NCI-H2227 treated with DMSO at 0.1 percent for 48 hours (cell line): Measurements from ENCODE around the gene CROCC2.

Experiments used
- DNase-seq: peaks from one replicate; lab custom pipeline; 2025; lab: John Stamatoyannopoulos, UW

CROCC2 gene

DNA sequence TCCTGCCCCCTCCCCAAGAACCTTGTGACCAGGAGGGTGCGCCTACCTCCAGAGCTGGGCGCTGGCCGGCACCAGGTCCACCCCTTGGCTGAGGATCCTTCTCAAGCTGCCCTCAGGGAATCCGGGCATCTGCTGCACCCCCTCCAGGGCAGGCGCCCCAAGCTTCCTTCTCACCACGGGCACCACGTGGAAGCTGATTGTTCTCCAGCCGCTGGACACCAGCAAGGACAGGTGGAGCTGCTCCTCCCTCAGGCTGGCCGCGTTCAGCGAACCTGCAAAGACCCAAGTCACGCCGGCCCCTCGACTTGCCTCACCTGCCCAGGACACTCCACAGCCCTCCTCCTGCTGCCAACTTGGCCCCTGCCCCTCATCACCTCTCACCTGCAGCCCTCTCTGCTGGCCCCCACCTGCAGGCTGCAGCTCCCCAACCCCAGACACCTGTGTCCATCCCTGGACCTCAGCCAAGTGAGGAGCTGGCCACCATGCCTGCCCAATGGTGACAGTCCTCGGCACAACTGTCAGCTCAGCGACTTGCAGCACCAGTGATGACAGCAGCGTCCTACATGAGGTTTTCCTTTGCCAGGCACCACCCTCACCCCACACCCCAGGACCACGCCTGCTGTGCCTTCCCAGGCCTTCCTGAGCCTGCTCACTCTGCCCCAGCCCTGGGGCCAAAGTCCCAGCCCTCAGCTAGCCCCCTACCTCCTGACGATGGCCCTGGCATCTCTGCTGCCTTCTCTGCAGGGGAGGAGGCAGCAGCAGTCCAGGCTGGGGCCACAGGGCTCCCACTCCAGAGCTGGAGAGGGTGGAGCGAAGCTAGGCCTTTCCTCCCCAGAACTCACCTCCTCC lies 14.4 kb upstream of the CROCC2 start:
- no peak for DNase-seq

DNA sequence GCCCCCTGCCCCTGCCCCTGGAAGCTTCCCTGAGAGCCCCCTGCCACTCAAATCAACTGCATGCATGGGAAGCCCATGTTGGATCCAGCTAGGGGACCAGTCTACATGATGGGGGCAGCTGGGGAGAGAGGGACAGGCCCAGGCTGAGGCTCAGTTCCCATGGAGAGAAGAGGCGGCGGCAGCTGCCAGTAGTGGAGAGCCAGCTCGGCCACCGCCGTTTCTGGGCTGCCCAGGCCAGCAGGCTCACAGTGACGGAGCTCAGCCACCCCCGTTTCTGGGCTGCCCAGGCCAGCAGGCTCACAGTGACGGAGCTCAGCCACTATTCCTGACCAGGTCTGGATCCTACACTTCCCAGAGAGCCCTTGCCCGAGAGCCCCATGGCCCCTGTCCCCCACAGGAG lies 13.8 kb upstream of the CROCC2 start:
- DNase-seq = no peak

DNA sequence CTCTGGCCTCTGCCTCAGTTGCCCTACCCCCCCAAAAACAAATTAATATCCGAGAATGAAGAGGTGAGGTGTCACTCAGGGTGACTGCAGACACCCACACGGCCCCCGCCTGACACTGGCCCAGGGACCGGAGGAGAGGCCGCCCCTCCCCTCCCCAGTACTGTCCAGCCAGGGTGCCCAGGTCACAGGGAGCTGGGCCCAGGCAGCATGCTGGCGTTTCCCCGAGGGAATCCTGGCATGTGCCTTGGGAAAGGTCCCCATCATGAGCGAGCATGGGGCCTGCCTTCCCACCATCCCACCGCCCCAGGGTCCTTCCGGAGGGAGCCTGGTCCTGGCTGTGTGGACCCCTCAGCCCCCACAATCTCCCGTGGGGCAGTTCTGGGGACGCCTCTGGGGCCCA lies 13.2 kb upstream of the CROCC2 start:
- DNase-seq = no peak

DNA sequence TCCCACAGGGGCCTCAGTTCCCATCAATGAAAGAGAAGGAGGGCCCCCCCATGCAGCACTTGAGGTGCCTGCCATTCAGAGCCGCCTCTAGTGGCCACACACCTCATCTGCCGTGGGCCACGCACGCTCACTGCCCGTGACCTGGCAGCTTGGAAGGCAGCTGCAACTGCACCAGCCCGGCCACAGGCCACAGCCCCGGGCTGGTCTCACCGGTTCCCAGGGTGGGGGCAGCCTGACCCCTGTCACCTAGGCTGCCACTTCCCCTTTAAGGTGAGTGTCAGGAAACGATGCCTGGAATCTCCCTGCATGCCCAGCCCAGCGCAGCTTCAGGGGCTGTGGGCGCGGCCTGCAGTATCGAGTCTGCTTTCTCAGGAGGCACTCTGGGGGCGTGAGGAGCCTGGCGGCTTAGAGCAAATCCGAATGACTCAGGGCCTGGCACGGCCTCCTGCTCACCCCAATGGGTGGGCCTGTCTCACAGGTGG lies 12.7 kb upstream of the CROCC2 start:
- no peak for DNase-seq

DNA sequence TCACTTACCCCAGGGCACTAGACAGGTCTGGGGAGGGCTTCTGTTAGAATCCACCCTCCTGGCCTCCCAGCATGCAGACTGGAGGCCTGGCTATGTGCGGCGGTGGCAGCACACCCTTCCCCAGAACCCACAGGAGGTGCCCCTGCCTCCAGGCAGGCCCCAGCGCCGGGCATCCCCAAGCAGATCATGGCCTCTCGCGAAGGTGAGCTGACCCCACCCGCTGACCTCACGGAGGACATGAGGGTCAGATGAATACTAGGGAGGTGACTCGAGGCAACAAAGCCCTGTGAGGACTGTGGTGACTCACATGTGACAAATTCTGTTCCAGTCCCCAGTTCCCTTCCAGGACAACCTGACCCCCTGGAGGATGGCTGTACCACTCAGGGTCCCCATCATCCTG lies 12.1 kb upstream of the CROCC2 start:
- no peak for DNase-seq

DNA sequence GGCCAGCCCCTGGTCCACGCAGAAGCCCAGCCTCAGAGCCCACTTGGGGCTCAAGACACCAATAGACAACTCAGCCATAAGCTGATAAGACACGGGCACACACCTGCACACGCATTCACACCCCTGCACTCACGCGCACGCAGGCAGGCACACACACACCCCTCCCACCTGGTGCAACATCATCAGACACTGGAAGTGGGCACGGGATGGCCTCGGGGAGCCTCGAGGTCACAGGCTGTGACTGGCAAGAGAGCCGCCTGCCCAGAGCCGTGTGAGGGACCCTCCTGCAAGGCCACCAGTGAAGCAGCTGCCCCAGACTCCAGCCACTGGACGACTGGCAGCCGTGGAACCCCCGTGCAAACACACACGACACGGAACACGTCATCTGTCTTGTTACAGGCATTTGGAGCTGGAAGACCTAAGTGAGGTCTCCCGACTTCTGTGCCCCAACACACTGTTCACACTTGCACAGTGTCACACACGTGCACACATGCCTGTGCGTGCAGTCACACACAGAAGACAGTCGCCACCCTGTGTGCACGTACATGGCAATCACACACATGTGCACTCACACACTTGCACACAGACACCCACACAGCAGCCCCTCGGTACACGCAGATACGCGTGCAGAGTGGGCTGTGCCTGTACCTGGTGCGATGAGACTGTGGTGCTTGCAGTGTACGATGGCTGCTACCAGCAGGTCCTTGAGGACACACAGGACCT lies 11.1 kb upstream of the CROCC2 start:
- no peak for DNase-seq

GRCh38 chr2:240895656-240896388 lies 10.3 kb upstream of the CROCC2 start, which contains the start of gene MAB21L4:
TSS of gene MAB21L4 (minus strand) at chr2:240896156. CDS start at chr2:240895997, 159 bp downstream.
- no peak for DNase-seq

DNA sequence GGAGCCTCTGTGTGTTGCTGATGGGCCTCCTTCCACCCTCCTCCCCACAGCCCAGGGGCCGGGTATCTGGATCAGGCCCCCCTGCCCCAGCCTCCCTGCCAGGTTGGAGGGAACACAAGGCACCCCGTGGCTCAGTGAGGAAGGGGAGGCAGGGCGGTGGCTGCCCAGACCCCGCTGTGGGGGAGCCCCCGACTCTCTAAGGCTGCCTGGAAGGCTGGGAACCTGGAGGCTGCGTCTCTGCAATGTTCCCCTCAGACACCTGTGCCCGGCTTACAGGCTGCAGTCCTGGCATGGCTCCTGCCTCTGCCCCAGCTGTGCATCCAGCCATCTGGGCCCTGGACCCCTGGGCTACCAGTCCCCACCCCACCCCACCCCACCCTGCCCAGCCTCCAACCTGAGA lies 9.7 kb upstream of the CROCC2 start:
- no peak for DNase-seq

DNA sequence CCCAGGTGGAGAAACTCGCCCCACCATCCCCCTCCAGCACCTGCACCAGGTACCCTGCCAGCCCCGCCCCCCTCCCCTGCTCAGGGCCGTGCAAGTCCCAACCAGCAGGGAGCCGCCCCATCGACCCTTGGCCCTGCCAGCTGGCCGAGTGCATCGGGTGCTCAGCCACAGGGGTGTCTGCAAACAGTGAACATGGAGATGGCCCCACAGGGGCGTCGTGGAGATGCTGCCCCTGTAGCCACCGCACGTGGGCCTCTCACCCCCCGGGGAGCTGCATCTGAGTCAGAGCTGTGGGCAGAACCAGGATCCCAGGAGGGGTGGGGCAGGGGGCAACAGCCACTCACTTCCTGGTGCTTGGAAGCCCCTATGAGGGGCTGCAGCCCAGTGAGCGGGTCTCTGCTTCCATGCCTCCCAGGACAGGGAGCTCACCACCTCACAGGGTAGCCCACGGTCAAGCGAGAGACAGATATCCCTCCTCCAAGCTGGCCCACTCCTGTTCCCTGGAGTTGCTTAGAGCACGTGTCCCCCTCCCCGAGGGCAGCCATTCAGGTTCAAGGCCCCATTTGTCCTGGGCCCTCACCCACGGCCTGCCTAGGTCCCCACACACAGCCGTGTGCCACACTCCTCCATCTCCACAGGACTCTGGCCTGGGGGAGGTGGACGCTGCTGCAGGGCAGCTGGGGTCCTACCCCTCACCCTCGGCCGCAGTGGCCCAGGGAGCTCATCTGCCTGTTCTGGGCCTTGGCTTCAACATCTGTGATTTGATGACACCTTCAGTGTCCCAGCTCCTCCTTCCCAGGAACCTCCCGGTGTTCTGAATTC lies 9.1 kb upstream of the CROCC2 start:
- DNase-seq = no peak

DNA sequence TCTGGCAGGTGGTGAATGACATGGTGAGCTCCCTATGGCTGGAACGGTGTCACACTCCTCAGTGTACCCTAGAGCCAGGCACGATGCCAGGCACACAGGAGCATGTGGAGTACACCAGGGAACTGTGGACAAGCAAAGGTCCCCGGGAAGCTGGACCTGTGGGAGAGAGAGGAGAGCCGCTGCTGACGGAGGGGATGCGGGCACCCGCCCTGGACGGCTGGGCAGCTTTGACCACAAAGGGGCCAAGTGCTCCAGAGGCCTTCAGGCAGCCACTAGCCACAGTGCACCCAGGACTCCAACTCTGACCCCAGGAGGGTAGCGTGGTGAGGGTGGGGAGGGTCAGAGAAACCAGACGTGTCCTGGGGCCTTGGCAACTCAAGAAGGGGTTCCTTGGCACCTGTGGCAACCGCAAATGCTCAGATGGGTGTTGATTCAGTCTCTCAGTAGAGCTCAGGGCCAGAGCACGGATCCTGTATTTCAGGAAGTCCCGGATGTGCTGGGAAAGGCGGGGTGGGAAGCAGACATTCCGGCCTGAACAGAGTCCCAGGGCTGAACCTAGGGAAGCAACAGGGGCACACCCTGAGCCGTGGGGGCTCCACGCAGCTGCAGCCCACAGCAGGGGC lies 7.9 kb upstream of the CROCC2 start:
- DNase-seq = no peak

- no peak for DNase-seq
These were observed 7.2 kb upstream of the CROCC2 start for GRCh38 chr2:240898731-240899467.

- no peak for DNase-seq
These were observed 6.7 kb upstream of the CROCC2 start for GRCh38 chr2:240899468-240899865.

DNA sequence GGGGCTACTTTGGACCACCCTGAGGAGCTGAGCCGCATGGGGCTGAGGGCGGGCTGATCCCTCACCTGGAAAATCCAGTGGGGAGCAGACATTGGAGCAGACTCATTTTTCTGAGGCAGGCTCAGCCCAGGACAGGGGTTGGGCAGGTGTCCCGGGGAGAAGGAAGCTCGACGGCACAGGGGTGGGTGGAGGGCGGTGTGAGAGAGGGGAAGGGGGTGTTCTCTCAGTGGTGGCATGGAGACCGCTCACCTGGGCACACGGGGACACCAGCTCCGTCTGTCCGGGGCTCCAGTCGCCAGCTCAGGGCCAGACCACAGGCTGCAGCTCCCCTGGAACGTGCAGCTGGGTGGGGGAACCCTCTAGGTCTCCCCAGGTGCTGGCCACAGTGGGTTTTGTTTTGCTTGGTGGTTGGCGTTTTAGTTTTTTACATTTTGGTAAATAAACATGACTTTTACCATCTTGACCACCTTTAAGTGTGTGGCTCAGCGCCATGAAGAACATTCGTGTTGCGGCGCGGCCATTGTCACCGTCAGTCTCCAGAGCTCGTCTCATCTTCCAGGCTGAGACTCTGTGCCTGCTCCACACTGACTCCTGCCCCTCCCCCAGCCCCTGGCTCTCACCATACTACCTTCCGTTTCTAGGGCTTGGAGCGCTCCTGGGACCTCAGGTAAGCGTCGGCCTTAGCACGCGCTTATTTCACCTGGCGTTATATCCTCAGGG lies 5.8 kb upstream of the CROCC2 start:
- no peak for DNase-seq

DNA sequence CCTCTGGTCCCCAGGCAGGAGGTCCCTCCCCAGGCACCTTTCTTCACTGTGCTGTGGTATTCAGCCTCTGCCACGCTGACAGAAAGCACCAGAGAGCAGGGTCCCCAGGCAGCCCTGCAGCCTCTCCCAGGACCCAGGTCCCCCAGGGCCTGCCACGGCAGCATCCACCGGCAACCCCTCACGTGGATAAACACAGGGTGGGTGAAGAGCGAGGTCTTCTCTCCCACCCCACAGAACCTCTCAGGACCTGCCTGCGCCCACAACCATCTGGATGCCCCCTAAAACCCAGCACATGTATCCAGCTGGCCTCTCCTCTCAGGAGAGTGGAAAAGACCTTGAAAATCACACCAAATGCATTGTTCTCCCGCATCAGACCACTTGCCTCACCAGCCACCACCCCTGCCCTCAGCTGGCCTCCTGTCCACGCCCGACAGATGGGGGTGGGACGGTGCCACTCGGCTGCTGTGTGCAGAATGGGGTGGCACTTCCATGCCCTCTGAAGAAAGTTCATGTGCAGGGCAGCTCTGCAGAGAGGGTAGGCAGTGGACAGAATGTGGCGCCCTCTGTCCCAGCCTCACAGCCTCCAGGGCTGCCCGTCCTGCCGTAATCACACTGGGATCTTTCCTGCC lies 4.0 kb upstream of the CROCC2 start:
- no peak for DNase-seq

- no peak for DNase-seq
These were observed 3.5 kb upstream of the CROCC2 start for GRCh38 chr2:240902615-240903041.

DNA sequence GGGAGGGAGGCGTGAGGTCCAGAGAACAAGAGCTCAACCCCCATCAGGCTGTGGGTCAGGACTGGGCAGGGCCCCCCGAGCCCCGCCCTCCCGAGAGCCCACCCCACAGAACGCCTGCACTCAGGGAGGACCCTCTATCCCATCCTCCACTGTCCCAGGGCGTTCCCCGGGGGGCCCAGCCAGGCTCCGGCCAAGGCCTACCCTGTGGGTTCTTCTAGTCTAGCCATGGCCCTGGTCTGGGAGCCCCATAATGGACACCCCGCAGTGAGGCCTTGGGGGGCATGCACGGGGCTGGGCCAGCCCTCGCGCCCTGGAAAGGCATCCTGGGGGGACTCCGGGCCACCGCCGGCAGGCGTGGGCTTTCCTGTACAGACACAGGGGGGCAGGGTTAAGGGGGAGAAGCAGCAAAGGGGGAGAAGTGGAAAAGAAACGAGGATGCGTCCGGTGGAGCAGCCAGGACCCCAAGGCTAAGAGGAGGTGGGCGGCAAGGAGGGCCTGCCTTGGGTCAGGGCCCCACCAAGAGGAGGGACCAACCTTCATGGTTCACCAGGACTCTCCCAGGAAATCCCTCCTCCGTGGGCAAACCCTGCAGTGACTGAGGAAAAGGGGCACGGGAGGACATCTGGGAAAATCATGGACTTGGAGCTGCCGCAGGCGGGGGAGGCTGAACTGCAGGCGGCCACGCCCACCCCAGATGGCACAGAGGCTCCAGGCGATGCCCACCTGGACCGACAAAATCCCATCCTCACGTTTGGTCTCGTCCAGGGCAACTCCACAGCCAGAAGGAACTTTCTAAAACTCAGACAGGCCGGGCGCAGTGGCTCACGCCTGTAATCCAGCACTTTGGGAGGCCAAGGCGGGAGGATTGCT lies 2.7 kb upstream of the CROCC2 start:
- no peak for DNase-seq

DNA sequence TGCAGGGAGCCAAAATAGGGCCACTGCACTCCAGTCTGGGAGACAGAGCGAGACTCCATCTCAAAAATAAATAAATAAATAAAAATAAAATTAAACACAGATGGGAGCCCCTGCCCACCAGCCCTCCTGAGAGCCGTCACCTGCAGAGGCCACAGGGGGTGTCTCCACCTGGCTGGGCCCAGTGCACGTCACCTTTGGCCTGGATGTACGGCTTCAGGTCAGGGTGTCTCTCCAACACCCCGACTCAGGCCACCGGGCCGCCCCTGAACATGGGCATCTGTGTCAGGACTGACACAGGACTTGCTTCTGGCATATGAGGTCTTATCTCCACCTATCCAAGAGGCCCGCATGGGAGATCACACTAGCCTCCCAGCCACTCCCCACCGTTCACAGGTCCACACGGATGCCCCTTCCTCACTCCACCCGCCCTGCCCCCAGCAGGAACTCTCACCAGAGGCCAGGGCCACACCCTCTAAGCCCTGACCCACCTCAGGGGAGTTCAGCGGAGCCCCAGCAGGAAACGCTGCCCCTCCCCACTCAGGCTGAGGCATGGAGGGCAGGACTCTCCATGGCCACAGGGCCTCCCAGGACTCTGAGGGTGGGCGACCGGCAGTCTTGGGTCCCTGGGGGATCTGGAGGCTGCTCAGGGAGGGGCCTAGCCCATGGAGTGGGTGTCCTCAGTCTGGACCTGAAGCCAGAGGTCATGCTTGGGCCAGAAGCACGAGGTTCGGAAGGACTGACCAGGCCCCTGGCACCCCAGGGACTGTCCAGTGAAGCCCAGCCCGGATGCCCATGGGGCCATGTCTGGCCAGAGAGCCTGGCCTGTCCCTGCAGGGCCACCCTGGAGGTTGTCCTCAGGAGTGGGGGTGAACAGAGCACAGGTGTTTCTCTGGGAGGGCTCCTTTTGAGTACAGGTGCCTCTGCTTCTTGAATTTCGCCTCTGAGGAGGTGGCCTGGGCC lies 1.6 kb upstream of the CROCC2 start:
- DNase-seq = no peak
